Measurements from ENCODE around the gene PCBP3. TPM values are rescaled to one million over a fixed set of nuclear protein-coding genes. Genes with fewer than 3 reads are reported as not detected.

The PCBP3 gene
- polyA plus RNA-seq, 1 experiment: 1.6 TPM

DNA sequence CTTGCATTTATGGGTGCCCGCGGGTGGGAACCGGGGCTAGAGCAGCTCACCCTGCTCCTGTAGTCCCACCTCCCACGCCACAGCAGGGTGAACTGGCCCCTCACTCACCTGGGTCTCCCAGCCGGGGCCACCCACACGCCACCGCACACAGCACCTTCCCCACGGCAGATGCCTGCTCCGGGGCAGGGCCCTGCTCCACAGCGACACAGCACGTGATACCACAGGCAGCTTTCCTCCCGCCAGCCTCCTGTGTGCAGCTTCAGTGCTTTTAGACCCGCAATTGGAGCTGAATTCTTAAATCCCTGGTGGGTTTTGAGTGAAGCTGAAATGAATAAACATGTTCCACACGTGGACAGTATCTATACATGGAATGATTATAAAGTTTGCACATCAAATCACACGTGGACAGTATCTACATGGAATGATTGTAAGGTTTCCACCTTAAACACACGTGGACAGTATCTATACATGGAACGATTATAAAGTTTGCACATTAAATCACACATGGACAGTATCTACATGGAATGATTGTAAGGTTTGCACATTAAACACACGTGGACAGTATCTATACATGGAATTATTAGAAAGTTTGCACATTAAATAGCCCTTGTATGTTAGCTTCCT is 245.0 kb downstream of the PCBP3 start:
- peaks cover 5% of the 10 kb centered on the region; the same call in 1 of the 2 replicates for H3K9me3 ChIP-seq (ENCODE audit: control insufficient read depth, insufficient read depth, low read length)
- H3K4me3 ChIP-seq (ENCODE audit: low read depth, low read length): no peak overlapping the region
- CTCF ChIA-PET: no interaction called here
- peaks cover 15% of the 10 kb centered on the region for H3K27me3 ChIP-seq (ENCODE audit: control insufficient read depth, insufficient read depth, low read length)
- TF ChIP-seq, protein P1, sequence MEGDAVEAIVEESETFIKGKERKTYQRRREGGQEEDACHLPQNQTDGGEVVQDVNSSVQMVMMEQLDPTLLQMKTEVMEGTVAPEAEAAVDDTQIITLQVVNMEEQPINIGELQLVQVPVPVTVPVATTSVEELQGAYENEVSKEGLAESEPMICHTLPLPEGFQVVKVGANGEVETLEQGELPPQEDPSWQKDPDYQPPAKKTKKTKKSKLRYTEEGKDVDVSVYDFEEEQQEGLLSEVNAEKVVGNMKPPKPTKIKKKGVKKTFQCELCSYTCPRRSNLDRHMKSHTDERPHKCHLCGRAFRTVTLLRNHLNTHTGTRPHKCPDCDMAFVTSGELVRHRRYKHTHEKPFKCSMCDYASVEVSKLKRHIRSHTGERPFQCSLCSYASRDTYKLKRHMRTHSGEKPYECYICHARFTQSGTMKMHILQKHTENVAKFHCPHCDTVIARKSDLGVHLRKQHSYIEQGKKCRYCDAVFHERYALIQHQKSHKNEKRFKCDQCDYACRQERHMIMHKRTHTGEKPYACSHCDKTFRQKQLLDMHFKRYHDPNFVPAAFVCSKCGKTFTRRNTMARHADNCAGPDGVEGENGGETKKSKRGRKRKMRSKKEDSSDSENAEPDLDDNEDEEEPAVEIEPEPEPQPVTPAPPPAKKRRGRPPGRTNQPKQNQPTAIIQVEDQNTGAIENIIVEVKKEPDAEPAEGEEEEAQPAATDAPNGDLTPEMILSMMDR (IDR thresholded peaks at IDR 0.05; ENCODE audit: low read depth, low read length): no peak
- no peak for DNase-seq (ENCODE audit: low read depth, low spot score)
- no peak overlapping the region for H3K27ac ChIP-seq (ENCODE audit: low read depth, low read length)
- POLR2A ChIA-PET: interaction anchor here (0.9 kb wide), 1 partner anchor 33 kb away, joined by 3 read pairs; no protein-coding TSS in a partner anchor

DNA sequence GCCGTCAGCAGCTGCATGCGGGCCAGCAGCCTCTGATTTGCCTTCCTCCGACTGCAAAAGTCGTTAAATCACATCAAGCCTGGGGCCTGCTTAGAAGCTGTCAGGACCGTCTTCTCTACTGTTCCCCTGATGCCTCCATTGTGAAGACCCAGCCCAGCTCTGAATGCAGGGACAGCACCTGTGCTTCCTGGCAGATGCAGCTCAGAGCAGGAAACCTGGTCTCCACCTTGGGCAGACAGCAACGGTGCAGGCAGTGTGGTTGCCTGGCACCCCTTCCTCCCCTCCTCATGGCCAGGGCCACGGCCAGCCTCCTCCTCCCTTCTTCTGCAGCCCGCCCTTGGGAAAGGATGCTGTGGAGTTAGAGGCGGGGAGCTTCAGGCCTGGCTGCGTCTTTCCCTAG is 245.7 kb downstream of the PCBP3 start:
- ChIA-PET CTCF (interaction anchor here (0.9 to 1.1 kb wide), 2 partner anchors 68 to 333 kb away, joined by 3 to 4 read pairs; no protein-coding TSS in a partner anchor), POLR2A (interaction anchor here (0.9 kb wide), 1 partner anchor 32 kb away, joined by 3 read pairs; no protein-coding TSS in a partner anchor)
- Histone ChIP-seq H3K9me3 (ENCODE audit: control insufficient read depth, insufficient read depth, low read length) (peaks cover 5% of the 10 kb centered on the region; the same call in 1 of the 2 replicates), H3K27ac (ENCODE audit: low read depth, low read length) (no peak overlapping the region), H3K27me3 (ENCODE audit: control insufficient read depth, insufficient read depth, low read length) (peaks cover 15% of the 10 kb centered on the region), H3K4me3 (ENCODE audit: low read depth, low read length) (no peak overlapping the region)
- TF ChIP-seq, protein P1 (IDR thresholded peaks at IDR 0.05; ENCODE audit: low read depth, low read length): no peak
- no peak for DNase-seq (ENCODE audit: low read depth, low spot score)

DNA sequence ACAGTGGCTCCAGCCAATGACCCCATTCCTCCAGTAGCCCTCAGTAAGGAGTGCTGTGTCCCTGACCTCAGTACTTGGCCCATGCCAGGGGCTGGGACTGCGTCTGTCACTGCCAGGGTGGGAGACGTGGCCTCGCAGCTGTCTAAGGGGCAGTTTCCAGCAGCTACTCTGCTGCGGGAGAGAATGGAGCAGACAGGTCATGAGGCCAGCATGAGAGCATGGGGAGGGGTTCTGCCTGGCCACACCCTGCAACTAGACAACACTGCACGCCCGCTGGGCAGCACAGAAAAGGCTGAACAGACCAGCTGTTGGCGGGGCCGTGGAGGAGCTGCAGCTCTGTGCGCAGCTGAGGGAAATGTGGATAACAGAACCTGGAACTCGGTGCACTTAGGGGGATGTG is 246.4 kb downstream of the PCBP3 start:
- TF ChIP-seq, protein P1 (IDR thresholded peaks at IDR 0.05; ENCODE audit: low read depth, low read length): no peak
- no peak overlapping the region for H3K4me3 ChIP-seq (ENCODE audit: low read depth, low read length)
- peaks cover 15% of the 10 kb centered on the region for H3K27me3 ChIP-seq (ENCODE audit: control insufficient read depth, insufficient read depth, low read length)
- peaks cover 5% of the 10 kb centered on the region; the same call in 1 of the 2 replicates for H3K9me3 ChIP-seq (ENCODE audit: control insufficient read depth, insufficient read depth, low read length)
- CTCF ChIA-PET: interaction anchor here (0.9 to 1.1 kb wide), 2 partner anchors 69 to 334 kb away, joined by 3 to 4 read pairs; no protein-coding TSS in a partner anchor
- POLR2A ChIA-PET: no interaction called here
- DNase-seq (ENCODE audit: low read depth, low spot score): no peak
- no peak overlapping the region for H3K27ac ChIP-seq (ENCODE audit: low read depth, low read length)

DNA sequence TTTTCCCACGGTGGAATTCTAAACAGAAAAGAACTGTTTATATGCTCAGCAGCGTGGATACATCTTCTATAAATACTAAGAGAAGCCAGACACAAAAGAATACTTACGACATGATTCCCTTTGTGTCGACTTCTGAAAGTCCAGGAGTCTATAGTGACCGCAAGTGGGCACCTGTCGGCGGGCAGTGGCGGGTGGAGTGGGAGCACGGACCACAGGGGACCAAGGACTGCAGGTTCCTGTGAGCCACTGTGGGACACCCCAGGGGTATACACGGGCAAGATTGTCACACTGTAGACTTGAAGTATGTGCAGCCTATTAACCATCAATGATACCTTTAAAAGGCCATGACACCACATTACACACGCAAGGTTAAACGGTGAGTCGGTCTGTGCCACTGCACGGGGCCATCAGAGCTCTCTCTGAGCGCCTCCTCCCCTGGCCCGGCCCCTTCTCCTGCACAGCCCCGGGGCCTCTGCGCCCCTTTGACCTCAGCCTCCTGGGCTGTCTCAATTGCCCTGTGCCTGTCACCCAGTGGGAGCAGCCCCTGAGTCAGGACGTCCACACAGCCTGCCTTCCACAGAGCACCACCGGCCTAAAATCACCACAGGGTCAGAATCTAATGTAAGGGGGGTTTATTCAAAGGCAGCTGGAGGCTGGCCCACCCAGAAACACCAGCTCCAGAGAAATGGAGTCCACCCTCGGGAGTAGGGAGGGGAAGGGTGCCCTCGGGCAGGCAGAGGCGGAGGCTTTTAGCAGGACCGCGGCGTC is 248.0 kb downstream of the PCBP3 start:
- POLR2A ChIA-PET: no interaction called here
- peaks cover 5% of the 10 kb centered on the region; the same call in 1 of the 2 replicates for H3K9me3 ChIP-seq (ENCODE audit: control insufficient read depth, insufficient read depth, low read length)
- peaks cover 15% of the 10 kb centered on the region for H3K27me3 ChIP-seq (ENCODE audit: control insufficient read depth, insufficient read depth, low read length)
- no peak overlapping the region for H3K27ac ChIP-seq (ENCODE audit: low read depth, low read length)
- CTCF ChIA-PET: no interaction called here
- TF ChIP-seq, protein P1 (IDR thresholded peaks at IDR 0.05; ENCODE audit: low read depth, low read length): no peak
- no peak overlapping the region for H3K4me3 ChIP-seq (ENCODE audit: low read depth, low read length)
- no peak for DNase-seq (ENCODE audit: low read depth, low spot score)
